Osteocyte (in vitro differentiated cells): ENCODE results near the gene TAX1BP1. TPM values are rescaled to one million over a fixed set of nuclear protein-coding genes. Genes with fewer than 3 reads are reported as not detected.

ENCODE experiments used
- DNase-seq: peaks from one replicate; pipeline ENCODE4 v3.0.0; 2021; ENCODE audit warnings: mixed read lengths; ENCODE audit not compliant: unreplicated experiment; ENCODE audit errors: extremely low spot score
- H3K27ac Mint-ChIP-seq: one replicate; pipeline ENCODE4 v1.8.0; 2021; ENCODE audit warnings: mild to moderate bottlenecking, mixed read lengths; ENCODE audit not compliant: unreplicated experiment
- H3K27me3 Mint-ChIP-seq: one replicate; pipeline ENCODE4 v1.8.0; 2021; ENCODE audit warnings: mixed read lengths; ENCODE audit not compliant: unreplicated experiment
- H3K36me3 Mint-ChIP-seq: one replicate; pipeline ENCODE4 v1.8.0; 2021; ENCODE audit warnings: mixed read lengths; ENCODE audit not compliant: unreplicated experiment
- H3K4me1 Mint-ChIP-seq: one replicate; pipeline ENCODE4 v1.8.0; 2021; ENCODE audit warnings: mixed read lengths; ENCODE audit not compliant: unreplicated experiment
- H3K4me3 Mint-ChIP-seq: one replicate; pipeline ENCODE4 v1.8.0; 2021; ENCODE audit warnings: mild to moderate bottlenecking, moderate library complexity, mixed read lengths; ENCODE audit not compliant: unreplicated experiment
- H3K9me3 Mint-ChIP-seq: one replicate; pipeline ENCODE4 v1.8.0; 2021; ENCODE audit warnings: mixed read lengths; ENCODE audit not compliant: unreplicated experiment
- total RNA-seq: library from RNA; stranded (reverse); gene quantifications from 2 replicates; pipeline ENCODE4 v1.2.1, GENCODE V29; 2021
- TF ChIP-seq, protein P1 (sequence below): fragments of 200-600 bp; sonication (generic); IDR thresholded peaks from 2 replicates; pipeline ENCODE4 v1.5.0; 2021; ENCODE audit warnings: antibody characterized with exemption, mild to moderate bottlenecking, moderate library complexity

Gene TAX1BP1
- total RNA-seq, 1 donor from 2014 or later, result 95.5 TPM

DNA sequence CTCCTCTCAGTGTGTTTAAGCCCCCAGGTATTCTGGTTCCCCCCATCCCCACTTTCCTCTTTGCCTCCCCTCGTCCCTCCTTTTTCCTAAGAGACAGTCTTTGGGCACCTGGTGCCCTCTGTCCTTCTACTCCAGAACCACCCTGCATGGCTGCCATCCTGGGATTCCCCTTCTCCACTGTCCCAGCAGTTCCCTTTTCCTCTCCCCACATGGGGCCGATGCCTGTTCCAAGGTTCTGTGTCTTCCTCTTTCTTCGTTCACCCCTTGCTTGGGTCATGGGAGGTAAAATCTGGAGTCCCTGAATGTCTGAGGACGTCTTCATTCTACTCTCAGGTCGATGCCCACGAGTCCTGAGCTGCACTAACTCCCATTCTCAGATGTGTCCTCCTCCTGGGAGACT is 120.8 kb downstream of the TAX1BP1 start:
- Mint-ChIP-seq H3K27me3 (no peaks in the 10 kb centered on the region), H3K27ac (no peak overlapping the region), H3K9me3 (peaks cover 7% of the 10 kb centered on the region), H3K36me3 (peaks cover 4% of the 10 kb centered on the region), H3K4me3 (no peak overlapping the region), H3K4me1 (peaks cover 2% of the 10 kb centered on the region)
- TF ChIP-seq, protein P1, sequence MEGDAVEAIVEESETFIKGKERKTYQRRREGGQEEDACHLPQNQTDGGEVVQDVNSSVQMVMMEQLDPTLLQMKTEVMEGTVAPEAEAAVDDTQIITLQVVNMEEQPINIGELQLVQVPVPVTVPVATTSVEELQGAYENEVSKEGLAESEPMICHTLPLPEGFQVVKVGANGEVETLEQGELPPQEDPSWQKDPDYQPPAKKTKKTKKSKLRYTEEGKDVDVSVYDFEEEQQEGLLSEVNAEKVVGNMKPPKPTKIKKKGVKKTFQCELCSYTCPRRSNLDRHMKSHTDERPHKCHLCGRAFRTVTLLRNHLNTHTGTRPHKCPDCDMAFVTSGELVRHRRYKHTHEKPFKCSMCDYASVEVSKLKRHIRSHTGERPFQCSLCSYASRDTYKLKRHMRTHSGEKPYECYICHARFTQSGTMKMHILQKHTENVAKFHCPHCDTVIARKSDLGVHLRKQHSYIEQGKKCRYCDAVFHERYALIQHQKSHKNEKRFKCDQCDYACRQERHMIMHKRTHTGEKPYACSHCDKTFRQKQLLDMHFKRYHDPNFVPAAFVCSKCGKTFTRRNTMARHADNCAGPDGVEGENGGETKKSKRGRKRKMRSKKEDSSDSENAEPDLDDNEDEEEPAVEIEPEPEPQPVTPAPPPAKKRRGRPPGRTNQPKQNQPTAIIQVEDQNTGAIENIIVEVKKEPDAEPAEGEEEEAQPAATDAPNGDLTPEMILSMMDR, result no peak
- no peak for DNase-seq

DNA sequence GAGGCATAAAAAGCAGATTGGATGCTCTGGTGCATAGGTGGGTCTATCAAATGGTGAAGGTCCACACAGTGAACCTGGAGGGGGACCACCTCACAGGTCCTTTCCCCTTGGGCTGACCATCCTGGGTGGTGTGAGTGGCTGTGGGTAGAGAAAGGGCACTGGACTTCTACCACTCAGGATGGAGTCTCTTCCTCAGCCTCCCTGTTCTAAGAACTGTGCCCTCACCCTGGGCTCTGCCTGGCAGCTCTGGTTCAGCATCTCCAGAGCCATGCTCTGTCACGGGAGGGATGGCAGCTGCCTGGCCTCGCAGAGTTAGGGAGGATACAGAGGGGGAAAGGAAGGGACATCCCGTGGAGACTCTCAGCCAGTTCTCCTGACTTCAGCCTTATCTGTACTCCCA is 121.8 kb downstream of the TAX1BP1 start:
- Mint-ChIP-seq H3K36me3 (peaks cover 4% of the 10 kb centered on the region), H3K27ac (no peak overlapping the region), H3K9me3 (peaks cover 7% of the 10 kb centered on the region), H3K27me3 (no peaks in the 10 kb centered on the region), H3K4me3 (no peak overlapping the region), H3K4me1 (peaks cover 2% of the 10 kb centered on the region)
- TF ChIP-seq, protein P1, result no peak
- DNase-seq, result no peak

DNA sequence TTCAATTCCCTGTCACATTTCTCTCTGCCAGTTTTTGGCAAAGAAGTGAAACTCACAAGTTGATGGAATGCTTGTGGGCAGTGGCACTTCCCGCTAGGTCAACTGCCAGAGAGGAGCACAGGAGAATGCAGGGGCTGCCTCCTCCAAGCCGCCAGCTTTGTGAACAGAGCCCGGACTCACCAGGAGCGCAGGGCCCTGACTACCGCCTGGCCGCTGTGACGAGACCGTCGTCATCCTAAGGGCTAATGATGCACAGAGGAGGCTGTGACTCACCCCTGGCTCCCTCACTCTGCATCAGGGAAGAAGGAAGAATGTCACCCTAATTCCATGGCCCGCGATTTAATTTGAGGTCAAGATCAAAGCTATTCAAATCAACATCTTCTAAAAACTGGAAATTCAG is 123.9 kb downstream of the TAX1BP1 start:
- TF ChIP-seq, protein P1, result no peak
- Mint-ChIP-seq H3K4me3 (no peak overlapping the region), H3K4me1 (peaks cover 2% of the 10 kb centered on the region), H3K27me3 (no peaks in the 10 kb centered on the region), H3K36me3 (peaks cover 7% of the 10 kb centered on the region), H3K9me3 (peaks cover 4% of the 10 kb centered on the region), H3K27ac (no peak overlapping the region)
- DNase-seq, result no peak

DNA sequence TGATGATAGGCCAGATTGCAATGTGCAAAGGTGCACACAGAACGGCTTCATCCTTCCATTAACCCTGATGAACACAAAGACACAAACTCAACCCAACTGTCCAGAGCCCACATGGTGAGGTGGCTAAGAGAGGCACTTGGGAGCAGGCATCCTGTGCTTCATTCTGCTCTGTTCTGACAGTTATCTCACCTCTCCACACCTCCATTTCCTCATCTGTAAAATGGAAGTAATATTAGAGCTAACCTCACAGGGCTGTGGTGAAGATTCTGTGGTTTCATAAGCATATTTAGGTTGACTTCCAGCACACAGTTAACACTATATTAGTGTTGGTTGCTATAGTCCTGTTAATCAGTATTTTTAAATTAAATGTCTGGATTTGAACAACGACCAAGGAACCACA is 126.3 kb downstream of the TAX1BP1 start:
- H3K27ac Mint-ChIP-seq, result no peak overlapping the region
- H3K4me1 Mint-ChIP-seq, result peaks cover 2% of the 10 kb centered on the region
- peaks cover 3% of the 10 kb centered on the region for H3K9me3 Mint-ChIP-seq
- TF ChIP-seq, protein P1, result no peak
- no peak for DNase-seq
- no peak overlapping the region for H3K4me3 Mint-ChIP-seq
- no peaks in the 10 kb centered on the region for H3K27me3 Mint-ChIP-seq
- peaks cover 7% of the 10 kb centered on the region for H3K36me3 Mint-ChIP-seq

DNA sequence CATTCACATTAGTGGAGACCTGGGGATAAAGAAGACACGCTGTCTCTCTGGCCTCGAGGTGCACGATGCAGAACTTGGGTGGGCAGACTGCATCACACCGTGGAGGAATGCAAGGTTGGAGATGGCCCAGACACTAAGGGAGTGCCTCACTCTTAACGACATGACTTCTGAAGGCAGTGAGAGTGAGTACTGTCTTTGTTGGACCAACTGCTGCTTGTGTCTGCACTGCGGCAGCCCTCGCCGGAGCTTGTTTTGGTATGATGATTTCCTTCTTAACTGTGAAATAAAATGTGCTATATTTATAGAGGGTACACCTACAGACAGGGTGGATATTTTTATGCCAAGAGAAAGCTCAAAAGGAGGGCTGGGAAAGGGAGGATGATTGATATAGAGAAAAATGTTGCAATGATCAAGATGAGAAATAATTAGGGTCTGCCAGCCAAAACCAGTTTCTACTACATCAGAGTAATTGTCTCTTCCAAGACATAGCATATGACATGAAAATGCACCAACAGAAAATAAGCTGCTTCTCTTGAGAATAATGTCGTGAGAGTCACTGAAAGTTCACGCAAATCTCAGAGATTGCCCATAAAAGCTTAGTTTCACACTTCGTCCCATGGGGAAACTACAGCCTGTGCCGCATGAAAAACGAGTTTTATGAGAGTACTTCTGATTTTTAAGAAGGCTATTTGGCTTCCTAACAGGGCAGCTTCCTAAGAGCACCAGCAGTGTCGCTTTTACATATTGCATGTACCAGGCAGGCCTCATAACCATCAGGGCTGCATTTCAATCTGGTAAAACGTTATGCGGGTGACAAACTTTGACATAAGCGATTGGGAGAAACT is 127.1 kb downstream of the TAX1BP1 start:
- Mint-ChIP-seq H3K27me3 (no peaks in the 10 kb centered on the region), H3K9me3 (peaks cover 3% of the 10 kb centered on the region), H3K36me3 (peaks cover 7% of the 10 kb centered on the region), H3K4me3 (no peak overlapping the region), H3K27ac (no peak overlapping the region), H3K4me1 (peaks cover 2% of the 10 kb centered on the region)
- DNase-seq, result no peak
- TF ChIP-seq, protein P1, result no peak
